CD14-positive monocyte (primary cell): ENCODE measurements around the gene CAST. TPM values are rescaled to one million over a fixed set of nuclear protein-coding genes. Genes with fewer than 3 reads are reported as not detected.

Source experiments
- DNase-seq, 3 donors: peaks; one replicate each; pipeline ENCODE4 v3.0.0-alpha.2; 2011 to 2022
- H2AFZ ChIP-seq: 2 replicates; pipeline ENCODE4 v1.6.0; 2012; ENCODE audit warnings: mild to moderate bottlenecking, low read depth, low read length, inconsistent platforms; ENCODE audit not compliant: insufficient read depth, poor library complexity, severe bottlenecking
- H3K27ac ChIP-seq, 2 donors: 1 replicate in 1 of 2; 2 replicates in 1 of 2; pipeline ENCODE4 v1.5.1; 2012 to 2013; ENCODE audit warnings: low read length in 2 of 2, control low read depth in 1 of 2, inconsistent platforms in 1 of 2, low read depth in 1 of 2, mild to moderate bottlenecking in 1 of 2
- H3K27me3 ChIP-seq, 2 donors: one replicate each; pipeline versions ENCODE4 v1.6.0 to v1.6.1; 2011 to 2013; ENCODE audit warnings: low read length in 2 of 2; ENCODE audit not compliant: control insufficient read depth in 2 of 2, insufficient read depth in 2 of 2
- H3K36me3 ChIP-seq, 2 donors: replicated peaks in 1 of 2; 1 replicate in 1 of 2; 2 replicates in 1 of 2; pipeline versions ENCODE4 v1.5.1 to v1.6.1; 2012 to 2013; ENCODE audit warnings: low read length in 2 of 2, control low read depth in 1 of 2, inconsistent platforms in 1 of 2, mild to moderate bottlenecking in 1 of 2; ENCODE audit not compliant: insufficient read depth in 2 of 2, control insufficient read depth in 1 of 2
- H3K4me1 ChIP-seq, 2 donors: 1 replicate in 1 of 2; 2 replicates in 1 of 2; pipeline versions ENCODE4 v1.5.1 to v1.6.1; 2012 to 2013; ENCODE audit warnings: low read length in 2 of 2, control low read depth in 1 of 2, inconsistent platforms in 1 of 2, mild to moderate bottlenecking in 1 of 2, moderate library complexity in 1 of 2; ENCODE audit not compliant: insufficient read depth in 2 of 2, control insufficient read depth in 1 of 2
- H3K4me2 ChIP-seq: replicated peaks from 2 replicates; pipeline ENCODE3; 2012; ENCODE audit warnings: low read length, moderate library complexity, mild to moderate bottlenecking; ENCODE audit not compliant: poor library complexity, severe bottlenecking; ENCODE audit errors: extremely low read depth
- H3K4me3 ChIP-seq, 3 experiments: fragments of 200-600 bp in 1 of 3; sonication (generic) in 1 of 3; replicated peaks in 1 of 3; 1 replicate in 2 of 3; 2 replicates in 1 of 3; pipeline ENCODE4 v1.5.1; 2011 to 2013; ENCODE audit warnings: low read length in 3 of 3, mild to moderate bottlenecking in 3 of 3, control low read depth in 2 of 3, low read depth in 2 of 3, inconsistent platforms in 1 of 3, moderate library complexity in 1 of 3
- H3K79me2 ChIP-seq: 2 replicates; pipeline ENCODE4 v1.6.0; 2012; ENCODE audit warnings: mild to moderate bottlenecking, control low read depth, inconsistent platforms, low read length, moderate library complexity; ENCODE audit not compliant: insufficient read depth
- H3K9ac ChIP-seq: 2 replicates; pipeline ENCODE4 v1.6.0; 2017; ENCODE audit warnings: low read length, mild to moderate bottlenecking; ENCODE audit not compliant: insufficient read depth, poor library complexity, severe bottlenecking
- H3K9me3 ChIP-seq, 2 donors: replicated peaks in 1 of 2; 1 replicate in 1 of 2; 2 replicates in 1 of 2; pipeline versions ENCODE4 v1.5.1 to v1.6.1; 2012 to 2013; ENCODE audit warnings: low read length in 2 of 2, control low read depth in 1 of 2; ENCODE audit not compliant: control insufficient read depth in 1 of 2, insufficient read depth in 1 of 2
- H4K20me1 ChIP-seq: 2 replicates; pipeline ENCODE4 v1.6.0; 2012; ENCODE audit warnings: mild to moderate bottlenecking, low read length, control low read depth, moderate library complexity; ENCODE audit not compliant: insufficient read depth
- H3K27ac Mint-ChIP-seq, 7 donors: one replicate each; pipeline ENCODE4 v1.8.0; 2020; ENCODE audit warnings: mild to moderate bottlenecking in 7 of 7, mixed read lengths in 7 of 7, moderate library complexity in 6 of 7, inconsistent platforms in 2 of 7
- H3K27me3 Mint-ChIP-seq, 3 donors: one replicate each; pipeline ENCODE4 v1.8.0; 2021 to 2022; ENCODE audit warnings: low read depth in 3 of 3, mild to moderate bottlenecking in 3 of 3, mixed read lengths in 3 of 3, moderate library complexity in 3 of 3, inconsistent platforms in 1 of 3
- H3K36me3 Mint-ChIP-seq, 2 donors: one replicate each; pipeline ENCODE4 v1.8.0; 2020; ENCODE audit warnings: mixed read lengths in 2 of 2, inconsistent platforms in 1 of 2, mild to moderate bottlenecking in 1 of 2
- H3K4me1 Mint-ChIP-seq: one replicate; pipeline ENCODE4 v1.8.0; 2020; ENCODE audit warnings: mild to moderate bottlenecking, mixed read lengths
- H3K4me3 Mint-ChIP-seq, 2 donors: one replicate each; pipeline ENCODE4 v1.8.0; 2020; ENCODE audit warnings: mild to moderate bottlenecking in 2 of 2, mixed read lengths in 2 of 2, moderate library complexity in 1 of 2
- H3K9me3 Mint-ChIP-seq, 7 donors: one replicate each; pipeline ENCODE4 v1.8.0; 2020 to 2022; ENCODE audit warnings: mixed read lengths in 7 of 7, mild to moderate bottlenecking in 6 of 7, moderate library complexity in 6 of 7, inconsistent platforms in 2 of 7
- CTCF ChIP-seq: fragments of 200-600 bp; IDR thresholded peaks from one replicate; pipeline ENCODE4 v1.8.0; 2022; ENCODE audit warnings: antibody characterized with exemption, mild to moderate bottlenecking
- WGBS: methylation state at CpG from one replicate; pipeline ENCODE4 v1.1.5; 2013; ENCODE audit warnings: missing lambda C conversion rate; ENCODE audit not compliant: insufficient coverage; 5-methylcytosine and 5-hydroxymethylcytosine counted together
- intact Hi-C, 2 donors: fragments of 100-400 bp; cut with micrococcal nuclease; formaldehyde crosslinking; loops; one replicate each; pipeline versions ENCODE4 v1.15.0 to v1.15.1; 2023
- polyA plus RNA-seq, 3 donors: library from polyadenylated mRNA; depleted of rRNA in 1 of 3; unstranded in 2 of 3; stranded (reverse) in 1 of 3; fragments of 300-500 nt in 2 of 3; fragments of >200 nt in 1 of 3; fragmentation: Illumina TruSeq in 2 of 3; gene quantifications; 1 replicate in 2 of 3; 2 replicates in 1 of 3; pipeline ENCODE4 v1.2.3, GENCODE V29; 2012 to 2021

Gene CAST
- polyA plus RNA-seq, 3 donors, result 49.6 to 125 (median 76.8) TPM

DNA sequence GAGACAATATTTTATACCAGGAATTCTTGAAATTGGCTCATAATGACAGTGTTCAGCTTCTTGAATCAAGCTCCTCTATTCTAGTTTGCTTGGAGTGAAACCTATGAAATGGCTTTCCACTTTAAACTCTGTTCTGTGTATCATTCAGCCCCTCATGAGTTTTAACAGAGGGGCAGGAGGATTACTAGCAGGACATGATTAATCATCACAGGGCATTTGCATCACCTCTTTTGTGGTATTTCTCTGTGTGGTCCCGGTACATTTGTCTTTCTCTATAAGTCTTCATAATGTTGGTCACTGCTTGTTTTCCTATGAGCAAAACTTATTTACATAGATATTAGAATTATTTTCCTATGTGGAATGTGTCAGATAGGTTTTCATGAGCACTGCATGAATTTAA is 21.2 kb downstream of the CAST start:
- intact Hi-C loops, result loop anchor here in 1 of 2 donors (5.0 kb wide), 1 partner anchor 71 kb away; no protein-coding TSS in a partner anchor
- Histone ChIP-seq H3K27me3 (no peaks in the 10 kb centered on the region), H3K4me1 (peaks cover 4 to 23% of the 10 kb centered on the region in 2 donors), H3K4me3 (no peak overlapping the region), H3K9ac (no peak overlapping the region), H3K36me3 (peaks cover 26 to 60% of the 10 kb centered on the region in 2 donors), H3K79me2 (peaks cover 96% of the 10 kb centered on the region), H3K4me2 (no peak overlapping the region), H4K20me1 (peaks cover 100% of the 10 kb centered on the region), H3K27ac (peak overlapping the region in 1 of 2 donors; percentile 20), H3K9me3 (no peaks in the 10 kb centered on the region), H2AFZ (no peak overlapping the region)
- Mint-ChIP-seq H3K27me3 (no peaks in the 10 kb centered on the region), H3K9me3 (peaks cover 0 to 3% (median 0%) of the 10 kb centered on the region in 7 donors), H3K4me3 (no peak overlapping the region), H3K36me3 (peaks cover 36 to 39% of the 10 kb centered on the region in 2 donors), H3K27ac (peak overlapping the region in 5 of 7 donors; percentile 5 to 63 (median 34)), H3K4me1 (peaks cover 40% of the 10 kb centered on the region)
- no CpG with 5 or more reads among the region's 1 CpG for WGBS
- TF ChIP-seq CTCF, result no peak
- DNase-seq, result peak in 1 of 3 donors; percentile 45

- no peak overlapping the region for H3K9ac ChIP-seq
- H3K79me2 ChIP-seq, result peaks cover 96% of the 10 kb centered on the region
- H3K36me3 Mint-ChIP-seq, result peaks cover 33 to 35% of the 10 kb centered on the region in 2 donors
- no peak overlapping the region for H2AFZ ChIP-seq
- H3K4me2 ChIP-seq, result no peak overlapping the region
- no peak for DNase-seq
- H3K27me3 ChIP-seq, result no peaks in the 10 kb centered on the region
- peaks cover 0 to 3% (median 0%) of the 10 kb centered on the region in 7 donors for H3K9me3 Mint-ChIP-seq
- H4K20me1 ChIP-seq, result peaks cover 100% of the 10 kb centered on the region
- H3K27ac Mint-ChIP-seq, result peak overlapping the region in 1 of 7 donors; percentile 34
- intact Hi-C loops, result loop anchor here in 1 of 2 donors (5.0 kb wide), 1 partner anchor 72 kb away; no protein-coding TSS in a partner anchor
- peaks cover 40% of the 10 kb centered on the region for H3K4me1 Mint-ChIP-seq
- TF ChIP-seq CTCF, result no peak
- H3K4me1 ChIP-seq, result peaks cover 4 to 23% of the 10 kb centered on the region in 2 donors
- H3K27me3 Mint-ChIP-seq, result no peaks in the 10 kb centered on the region
- H3K4me3 ChIP-seq, result no peak overlapping the region
- no peak overlapping the region for H3K4me3 Mint-ChIP-seq
- H3K9me3 ChIP-seq, result no peaks in the 10 kb centered on the region
- peak overlapping the region in 1 of 2 donors; percentile 23 for H3K27ac ChIP-seq
- H3K36me3 ChIP-seq, result peaks cover 26 to 58% of the 10 kb centered on the region in 2 donors
These were observed 21.6 kb downstream of the CAST start for GRCh38 chr5:96683810-96684209.
